Sigmoid colon (tissue), 7 donors: ENCODE data around the gene DUSP7. TPM values are rescaled to one million over a fixed set of nuclear protein-coding genes. Genes with fewer than 3 reads are reported as not detected.

ENCODE experiments used
- DNase-seq: peaks from one replicate; pipeline ENCODE4 v3.0.0-alpha.2; 2019
- H3K27ac ChIP-seq, 4 donors: fragments of 200-600 bp; sonication (generic); one replicate each; pipeline ENCODE4 v1.5.1; 2016 to 2019; ENCODE audit warnings: mild to moderate bottlenecking in 1 of 4
- H3K27me3 ChIP-seq, 3 donors: fragments of 200-600 bp; sonication (generic); one replicate each; pipeline ENCODE4 v1.5.1; 2019; ENCODE audit warnings: mild to moderate bottlenecking in 1 of 3
- H3K36me3 ChIP-seq, 4 donors: fragments of 200-600 bp; sonication (generic); one replicate each; pipeline ENCODE4 v1.5.1; 2016 to 2019
- H3K4me1 ChIP-seq, 4 donors: fragments of 200-600 bp; sonication (generic); one replicate each; pipeline ENCODE4 v1.5.1; 2017 to 2019
- H3K4me3 ChIP-seq, 4 donors: fragments of 200-600 bp; sonication (generic); one replicate each; pipeline ENCODE4 v1.5.1; 2017 to 2019; ENCODE audit warnings: mild to moderate bottlenecking in 2 of 4, moderate library complexity in 1 of 4
- H3K9me3 ChIP-seq, 4 donors: fragments of 200-600 bp in 3 of 4; sonication (generic) in 3 of 4; one replicate each; pipeline versions ENCODE4 v1.5.1 to v1.6.1; 2013 to 2019
- EP300 ChIP-seq, 4 donors: sonication (generic); formaldehyde crosslinking; IDR thresholded peaks; one replicate each; pipeline ENCODE4 v1.6.1; 2017; ENCODE audit warnings: antibody characterized with exemption in 4 of 4
- POLR2A ChIP-seq, 2 donors: fragments of 450-650 bp; IDR thresholded peaks; one replicate each; pipeline ENCODE4 v1.6.1; 2016; ENCODE audit warnings: antibody characterized with exemption in 2 of 2, mild to moderate bottlenecking in 2 of 2, moderate library complexity in 2 of 2
- POLR2AphosphoS5 ChIP-seq, 4 donors: sonication (generic); formaldehyde crosslinking; IDR thresholded peaks; one replicate each; pipeline ENCODE4 v1.6.1; 2017; ENCODE audit warnings: antibody characterized with exemption in 4 of 4
- WGBS, 2 donors: extraction: QIAGEN DNeasy Blood & Tissue Kit; methylation state at CpG; one replicate each; pipeline ENCODE4 v1.1.7; 2013; 5-methylcytosine and 5-hydroxymethylcytosine counted together
- intact Hi-C: fragments of 100-400 bp; cut with DNase I; formaldehyde crosslinking; loops from one replicate; pipeline ENCODE4 v1.15.1; 2023
- polyA plus RNA-seq, 3 donors: library from polyadenylated mRNA; stranded (reverse); fragments of 200-250 nt; gene quantifications; one replicate each; pipeline ENCODE4 v1.2.3, GENCODE V29; 2013
- total RNA-seq, 4 donors: library from RNA; depleted of rRNA; stranded (reverse); fragments of >200 nt; gene quantifications; one replicate each; pipeline ENCODE4 v1.1.0, GENCODE V29; 2016
- TF ChIP-seq, protein P1 (sequence below), 4 experiments: fragments of 450-650 bp in 3 of 4; fragments of 200-600 bp in 1 of 4; IDR thresholded peaks; one replicate each; pipeline ENCODE4 v1.5.1; 2016 to 2019; ENCODE audit warnings: antibody characterized with exemption in 4 of 4, mild to moderate bottlenecking in 3 of 4, moderate library complexity in 2 of 4
- donor health status: healthy with polysubstance abuse.
- donor health status: Bipolar disorder and iron deficiency.
- donor health status: healthy.

Gene DUSP7
- total and polyA plus RNA-seq, 7 donors, result 3.0 to 7.6 (median 6.8) TPM

DNA sequence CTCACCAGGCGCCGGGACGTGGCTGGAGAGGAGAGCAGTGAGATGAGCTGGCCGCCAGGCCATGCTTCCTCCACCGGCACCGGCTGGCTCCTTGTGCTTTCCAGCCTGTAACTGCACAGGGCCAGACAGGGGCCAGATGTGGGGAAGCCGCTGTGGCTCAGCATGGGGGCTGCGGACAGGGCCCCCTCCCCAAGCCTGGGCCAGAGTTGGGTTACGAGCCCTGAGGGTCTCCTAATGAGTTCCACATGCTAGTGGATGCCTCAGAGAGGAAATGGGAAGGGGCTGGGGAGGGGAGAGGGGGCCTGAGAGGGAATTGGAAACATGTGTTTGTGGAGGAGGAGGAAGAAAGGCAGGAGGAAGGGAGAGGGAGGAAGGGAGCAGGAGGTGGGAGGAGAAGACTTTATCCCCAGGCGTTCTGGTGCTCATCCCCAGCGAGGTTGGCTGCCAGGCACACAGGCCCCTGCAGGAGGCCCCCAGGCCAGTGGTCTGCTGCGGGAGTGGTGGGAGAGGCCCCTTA, 11.7 kb upstream of the DUSP7 start:
- H3K36me3 ChIP-seq, result no peaks in the 10 kb centered on the region
- H3K27ac ChIP-seq, result no peak overlapping the region
- peaks cover 0 to 18% (median 15%) of the 10 kb centered on the region in 4 donors for H3K4me1 ChIP-seq
- no peaks in the 10 kb centered on the region for H3K9me3 ChIP-seq
- no peaks in the 10 kb centered on the region for H3K27me3 ChIP-seq
- WGBS, 2 donors, result 84 to 90% methylated on average over 12 of the region's 12 CpGs
- H3K4me3 ChIP-seq, result no peak overlapping the region
- intact Hi-C loops, result no loop called here
- no peak for TF ChIP-seq POLR2AphosphoS5 (IDR thresholded peaks at IDR 0.05)
- TF ChIP-seq, protein P1, sequence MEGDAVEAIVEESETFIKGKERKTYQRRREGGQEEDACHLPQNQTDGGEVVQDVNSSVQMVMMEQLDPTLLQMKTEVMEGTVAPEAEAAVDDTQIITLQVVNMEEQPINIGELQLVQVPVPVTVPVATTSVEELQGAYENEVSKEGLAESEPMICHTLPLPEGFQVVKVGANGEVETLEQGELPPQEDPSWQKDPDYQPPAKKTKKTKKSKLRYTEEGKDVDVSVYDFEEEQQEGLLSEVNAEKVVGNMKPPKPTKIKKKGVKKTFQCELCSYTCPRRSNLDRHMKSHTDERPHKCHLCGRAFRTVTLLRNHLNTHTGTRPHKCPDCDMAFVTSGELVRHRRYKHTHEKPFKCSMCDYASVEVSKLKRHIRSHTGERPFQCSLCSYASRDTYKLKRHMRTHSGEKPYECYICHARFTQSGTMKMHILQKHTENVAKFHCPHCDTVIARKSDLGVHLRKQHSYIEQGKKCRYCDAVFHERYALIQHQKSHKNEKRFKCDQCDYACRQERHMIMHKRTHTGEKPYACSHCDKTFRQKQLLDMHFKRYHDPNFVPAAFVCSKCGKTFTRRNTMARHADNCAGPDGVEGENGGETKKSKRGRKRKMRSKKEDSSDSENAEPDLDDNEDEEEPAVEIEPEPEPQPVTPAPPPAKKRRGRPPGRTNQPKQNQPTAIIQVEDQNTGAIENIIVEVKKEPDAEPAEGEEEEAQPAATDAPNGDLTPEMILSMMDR (IDR thresholded peaks at IDR 0.05), result no peak
- no peak for TF ChIP-seq EP300 (IDR thresholded peaks at IDR 0.05)
- TF ChIP-seq POLR2A (IDR thresholded peaks at IDR 0.05), result no peak
- DNase-seq, result no peak

DNA sequence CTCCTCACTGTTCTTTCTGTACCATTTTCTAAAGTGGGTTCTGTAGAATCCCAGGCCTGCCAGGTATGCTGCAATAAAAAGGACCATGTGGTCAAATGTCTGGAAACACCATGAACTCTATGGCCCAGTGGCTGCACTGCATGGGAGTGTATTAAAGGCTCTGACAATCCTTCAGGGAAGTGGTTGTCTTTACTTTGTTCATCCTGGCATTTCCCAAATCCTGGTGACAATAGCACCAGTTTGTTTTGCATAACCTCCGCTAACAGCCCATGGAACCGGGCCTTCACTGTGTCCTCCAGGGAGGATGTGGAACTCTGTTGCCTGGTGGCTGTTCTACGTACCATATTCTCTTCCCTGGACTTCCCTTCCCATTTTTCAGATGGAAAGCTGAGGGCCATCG, 11.2 kb upstream of the DUSP7 start:
- Histone ChIP-seq H3K36me3 (no peaks in the 10 kb centered on the region), H3K9me3 (no peaks in the 10 kb centered on the region), H3K27ac (no peak overlapping the region), H3K27me3 (no peaks in the 10 kb centered on the region), H3K4me3 (no peak overlapping the region), H3K4me1 (peaks cover 0 to 22% (median 15%) of the 10 kb centered on the region in 4 donors)
- DNase-seq, result no peak
- WGBS, 2 donors, result 89 to 94% methylated on average over 4 of the region's 4 CpGs
- intact Hi-C loops, result no loop called here
- TF ChIP-seq POLR2AphosphoS5 (IDR thresholded peaks at IDR 0.05) (no peak), POLR2A (IDR thresholded peaks at IDR 0.05) (no peak), EP300 (IDR thresholded peaks at IDR 0.05) (no peak)
- TF ChIP-seq, protein P1 (IDR thresholded peaks at IDR 0.05), result no peak

DNA sequence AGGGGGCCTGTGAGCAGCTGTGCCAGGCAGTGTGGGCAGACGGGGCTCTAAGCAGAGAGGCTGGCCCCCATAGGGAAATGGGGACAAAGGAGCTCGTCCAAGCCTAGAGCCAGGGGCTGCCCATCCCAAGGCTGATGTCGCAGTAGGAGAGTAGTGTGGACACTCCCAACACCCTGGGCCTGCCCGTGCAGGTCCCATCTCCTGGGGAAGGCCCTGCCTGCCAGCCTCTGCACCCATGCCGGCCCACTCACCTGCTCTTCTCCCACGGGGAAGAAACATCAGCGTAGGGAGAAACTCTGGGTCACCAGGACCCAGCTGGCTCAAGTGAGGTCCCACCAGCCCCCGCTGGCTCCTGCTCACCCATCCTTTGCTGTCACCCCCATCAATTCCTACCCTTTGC, 10.7 kb upstream of the DUSP7 start:
- no peak for DNase-seq
- Histone ChIP-seq H3K4me1 (peaks cover 0 to 26% (median 15%) of the 10 kb centered on the region in 4 donors), H3K36me3 (no peaks in the 10 kb centered on the region), H3K27me3 (no peaks in the 10 kb centered on the region), H3K9me3 (no peaks in the 10 kb centered on the region), H3K4me3 (no peak overlapping the region), H3K27ac (no peak overlapping the region)
- 94 to 95% methylated on average over 8 of the region's 8 CpGs for WGBS, 2 donors
- no peak for TF ChIP-seq POLR2A (IDR thresholded peaks at IDR 0.05)
- TF ChIP-seq, protein P1 (IDR thresholded peaks at IDR 0.05), result no peak
- no peak for TF ChIP-seq POLR2AphosphoS5 (IDR thresholded peaks at IDR 0.05)
- TF ChIP-seq EP300 (IDR thresholded peaks at IDR 0.05), result no peak
- intact Hi-C loops, result no loop called here

DNA sequence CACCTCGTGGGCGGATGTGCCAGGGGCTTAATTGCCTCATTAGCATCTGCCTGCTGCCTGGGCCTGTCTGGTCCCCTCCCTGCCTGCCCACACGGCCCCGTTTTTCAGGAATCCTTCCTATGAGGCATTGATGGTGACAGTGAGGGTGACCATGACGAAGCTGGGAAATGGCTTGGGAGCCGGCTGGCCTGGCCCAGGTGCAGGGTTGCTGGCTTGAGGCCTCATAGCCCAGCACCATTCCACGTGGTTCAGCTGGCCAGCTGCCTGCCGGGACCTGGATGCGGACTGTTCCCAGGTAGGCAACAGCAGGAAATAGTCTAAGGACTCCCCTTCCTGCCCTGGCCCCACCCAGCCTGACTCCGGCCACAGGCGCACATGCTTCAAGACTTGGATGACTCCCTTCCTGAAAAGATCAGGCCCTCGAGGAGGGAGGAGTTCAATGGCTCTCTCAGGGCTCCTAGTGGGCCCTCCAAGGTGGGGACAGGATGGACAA, 8.9 kb upstream of the DUSP7 start:
- no peak for TF ChIP-seq POLR2A (IDR thresholded peaks at IDR 0.05)
- TF ChIP-seq EP300 (IDR thresholded peaks at IDR 0.05), result no peak
- TF ChIP-seq POLR2AphosphoS5 (IDR thresholded peaks at IDR 0.05), result no peak
- TF ChIP-seq, protein P1 (IDR thresholded peaks at IDR 0.05), result no peak
- DNase-seq, result no peak
- no peaks in the 10 kb centered on the region for H3K27me3 ChIP-seq
- intact Hi-C loops, result no loop called here
- H3K27ac ChIP-seq, result no peak overlapping the region
- H3K9me3 ChIP-seq, result no peaks in the 10 kb centered on the region
- H3K4me1 ChIP-seq, result peaks cover 0 to 12% (median 3%) of the 10 kb centered on the region in 4 donors
- 42 to 70% methylated on average over 12 of the region's 12 CpGs for WGBS, 2 donors
- H3K4me3 ChIP-seq, result no peak overlapping the region
- no peaks in the 10 kb centered on the region for H3K36me3 ChIP-seq

DNA sequence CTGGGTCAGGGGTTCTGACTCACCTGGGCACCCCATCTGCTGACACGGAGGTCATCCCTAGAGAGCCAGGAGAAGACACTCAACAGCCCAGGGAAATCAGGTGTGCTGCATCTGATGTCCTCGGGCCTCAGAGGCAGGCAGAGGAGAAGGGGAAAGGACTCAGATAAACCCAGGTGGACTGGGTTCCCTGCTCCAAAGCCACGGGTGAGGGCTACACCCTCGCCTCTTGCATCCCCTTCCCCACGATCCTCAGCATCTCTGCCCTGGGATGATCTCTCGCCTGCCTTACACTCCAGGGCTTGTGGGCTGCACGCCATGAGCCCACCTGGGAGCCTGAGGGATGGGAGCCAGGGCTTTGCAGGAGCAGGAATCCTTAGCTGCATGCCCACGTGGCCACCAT, 8.2 kb upstream of the DUSP7 start:
- Histone ChIP-seq H3K27me3 (no peaks in the 10 kb centered on the region), H3K27ac (no peak overlapping the region), H3K9me3 (no peaks in the 10 kb centered on the region), H3K4me3 (no peak overlapping the region), H3K4me1 (peaks cover 0 to 9% (median 0%) of the 10 kb centered on the region in 4 donors), H3K36me3 (no peaks in the 10 kb centered on the region)
- 92 to 93% methylated on average over 8 of the region's 8 CpGs for WGBS, 2 donors
- DNase-seq, result no peak
- intact Hi-C loops, result no loop called here
- no peak for TF ChIP-seq EP300 (IDR thresholded peaks at IDR 0.05)
- no peak for TF ChIP-seq POLR2AphosphoS5 (IDR thresholded peaks at IDR 0.05)
- TF ChIP-seq POLR2A (IDR thresholded peaks at IDR 0.05), result no peak
- TF ChIP-seq, protein P1 (IDR thresholded peaks at IDR 0.05), result no peak
